ENCODE data around the gene PTGDR.

Gene PTGDR

GRCh38 chr14:52233693-52234092 is 33.8 kb upstream of the PTGDR start:
- H3K27me3 ChIP-seq (replicated peaks; ENCODE audit: control insufficient read depth, insufficient read depth, low read length), result no peaks in the 10 kb centered on the region; the same call in 1 of the 2 replicates
- DNase-seq (ENCODE audit: extremely low read depth, insufficient read length), result no peak
- TF ChIP-seq CTCF (IDR thresholded peaks at IDR 0.05; ENCODE audit: insufficient read depth, low read length, poor library complexity, severe bottlenecking), result no peak
- H3K4me3 ChIP-seq (replicated peaks; ENCODE audit: low read depth, low read length), result no peak overlapping the region
- no peaks in the 10 kb centered on the region for H3K36me3 ChIP-seq (ENCODE audit: control insufficient read depth, insufficient read depth, low read length)

GRCh38 chr14:52235434-52235833 is 32.1 kb upstream of the PTGDR start:
- TF ChIP-seq CTCF (IDR thresholded peaks at IDR 0.05; ENCODE audit: insufficient read depth, low read length, poor library complexity, severe bottlenecking), result no peak
- no peak for DNase-seq (ENCODE audit: extremely low read depth, insufficient read length)
- Histone ChIP-seq H3K27me3 (replicated peaks; ENCODE audit: control insufficient read depth, insufficient read depth, low read length) (no peaks in the 10 kb centered on the region; the same call in 1 of the 2 replicates), H3K4me3 (replicated peaks; ENCODE audit: low read depth, low read length) (no peak overlapping the region), H3K36me3 (ENCODE audit: control insufficient read depth, insufficient read depth, low read length) (no peaks in the 10 kb centered on the region)

GRCh38 chr14:52235866-52236510 is 31.5 kb upstream of the PTGDR start:
- TF ChIP-seq CTCF (IDR thresholded peaks at IDR 0.05; ENCODE audit: insufficient read depth, low read length, poor library complexity, severe bottlenecking), result no peak
- no peak overlapping the region for H3K4me3 ChIP-seq (replicated peaks; ENCODE audit: low read depth, low read length)
- DNase-seq (ENCODE audit: extremely low read depth, insufficient read length), result no peak
- H3K36me3 ChIP-seq (ENCODE audit: control insufficient read depth, insufficient read depth, low read length), result no peaks in the 10 kb centered on the region
- H3K27me3 ChIP-seq (replicated peaks; ENCODE audit: control insufficient read depth, insufficient read depth, low read length), result no peaks in the 10 kb centered on the region; the same call in 1 of the 2 replicates

- no peak for DNase-seq (ENCODE audit: extremely low read depth, insufficient read length)
- no peak for TF ChIP-seq CTCF (IDR thresholded peaks at IDR 0.05; ENCODE audit: insufficient read depth, low read length, poor library complexity, severe bottlenecking)
- Histone ChIP-seq H3K27me3 (replicated peaks; ENCODE audit: control insufficient read depth, insufficient read depth, low read length) (no peaks in the 10 kb centered on the region; the same call in 1 of the 2 replicates), H3K36me3 (ENCODE audit: control insufficient read depth, insufficient read depth, low read length) (no peaks in the 10 kb centered on the region), H3K4me3 (replicated peaks; ENCODE audit: low read depth, low read length) (no peak overlapping the region)
Observed at GRCh38 chr14:52238682-52239081, 28.8 kb upstream of the PTGDR start.

GRCh38 chr14:52240623-52241022 is 26.9 kb upstream of the PTGDR start:
- TF ChIP-seq CTCF (IDR thresholded peaks at IDR 0.05; ENCODE audit: insufficient read depth, low read length, poor library complexity, severe bottlenecking), result no peak
- no peaks in the 10 kb centered on the region for H3K36me3 ChIP-seq (ENCODE audit: control insufficient read depth, insufficient read depth, low read length)
- no peaks in the 10 kb centered on the region for H3K27me3 ChIP-seq (replicated peaks; ENCODE audit: control insufficient read depth, insufficient read depth, low read length)
- H3K4me3 ChIP-seq (replicated peaks; ENCODE audit: low read depth, low read length), result no peak overlapping the region
- no peak for DNase-seq (ENCODE audit: extremely low read depth, insufficient read length)

Measured in GM06990 (cell line).